Brain microvascular endothelial cell (primary cell): ENCODE data around the gene MTUS2.
"Not testable (repeated sequence)": the region's sequence is repeated elsewhere in the genome, so short reads cannot be mapped to it uniquely, and the experiment has no call there.

Experiments
- DNase-seq: peaks from one replicate; pipeline ENCODE4 v3.0.0-alpha.2; 2020
- H3K27ac ChIP-seq: fragments of 250-450 bp; sonication (Bioruptor Pico); 2 replicates; pipeline ENCODE4 v1.5.1; 2020; ENCODE audit warnings: mild to moderate bottlenecking, moderate library complexity
- H3K27me3 ChIP-seq: fragments of 250-450 bp; sonication (Bioruptor Pico); replicated peaks from 2 replicates; pipeline ENCODE4 v1.5.1; 2020; ENCODE audit warnings: mild to moderate bottlenecking
- H3K36me3 ChIP-seq: fragments of 250-450 bp; sonication (Bioruptor Pico); replicated peaks from 2 replicates; pipeline ENCODE4 v1.5.1; 2020; ENCODE audit warnings: mild to moderate bottlenecking
- H3K4me3 ChIP-seq: 2 replicates; pipeline ENCODE4 v1.5.1; 2011; ENCODE audit warnings: low read depth, mild to moderate bottlenecking, control low read depth, low read length, moderate library complexity
- CTCF ChIP-seq: IDR thresholded peaks from 2 replicates; pipeline ENCODE4 v1.5.1; 2011; ENCODE audit warnings: low read depth, mild to moderate bottlenecking, moderate library complexity, low read length, control low read depth, inconsistent platforms; ENCODE audit errors: missing control alignments
- in situ Hi-C: cut with HindIII; loops from 2 replicates; pipeline ENCODE4 v1.10.0; 2017; ENCODE audit warnings: low sequenced_read_pairs, low pct_ligation_motif_present

MTUS2 gene

GRCh38 chr13:29336356-29336755, 516.2 kb downstream of the MTUS2 start:
- no peaks in the 10 kb centered on the region for H3K27me3 ChIP-seq
- no peak overlapping the region for H3K27ac ChIP-seq
- DNase-seq = no peak
- in situ Hi-C loops = no loop called here
- TF ChIP-seq CTCF = no peak
- no peak overlapping the region for H3K4me3 ChIP-seq
- no peaks in the 10 kb centered on the region for H3K36me3 ChIP-seq

- TF ChIP-seq CTCF = no peak
- Histone ChIP-seq H3K27ac (no peak overlapping the region), H3K36me3 (no peaks in the 10 kb centered on the region), H3K4me3 (no peak overlapping the region), H3K27me3 (no peaks in the 10 kb centered on the region)
- no peak for DNase-seq
- in situ Hi-C loops = no loop called here
Measured at GRCh38 chr13:29339386-29340272, 519.5 kb downstream of the MTUS2 start.

GRCh38 chr13:29345860-29346582, 525.9 kb downstream of the MTUS2 start:
- H3K4me3 ChIP-seq, in situ Hi-C loops, DNase-seq, H3K27me3 ChIP-seq, H3K36me3 ChIP-seq, H3K27ac ChIP-seq: not testable (repeated sequence)

GRCh38 chr13:29355029-29355428, 534.9 kb downstream of the MTUS2 start:
- Histone ChIP-seq H3K4me3 (no peak overlapping the region), H3K27ac (no peak overlapping the region), H3K36me3 (no peaks in the 10 kb centered on the region), H3K27me3 (no peaks in the 10 kb centered on the region)
- in situ Hi-C loops = no loop called here
- no peak for DNase-seq
- no peak for TF ChIP-seq CTCF

- in situ Hi-C loops = no loop called here
- H3K27me3 ChIP-seq = no peaks in the 10 kb centered on the region
Measured at GRCh38 chr13:29359181-29359580, 539.0 kb downstream of the MTUS2 start.

More at GRCh38 chr13:29359181-29359580, 539.0 kb downstream of the MTUS2 start:
- TF ChIP-seq CTCF = no peak
- Histone ChIP-seq H3K27ac (no peak overlapping the region), H3K36me3 (no peaks in the 10 kb centered on the region), H3K4me3 (no peak overlapping the region)
- no peak for DNase-seq
